Memory B cell (primary cell): ENCODE data around the gene PHOX2A.
"Not testable (repeated sequence)": the region's sequence is repeated elsewhere in the genome, so short reads cannot be mapped to it uniquely, and the experiment has no call there.

Experiments
- ATAC-seq: fragments of 150-1000 bp; cut with Tn5 transposase; 2 replicates; pipeline ENCODE4 v1.10.0; 2021; ENCODE audit warnings: low read depth, mild to moderate bottlenecking, moderate library complexity
- DNase-seq, 2 donors: peaks; one replicate each; pipeline ENCODE4 v3.0.0; 2022; ENCODE audit warnings: low spot score in 2 of 2
- H3K27ac Mint-ChIP-seq: one replicate; pipeline ENCODE4 v1.8.0; 2022; ENCODE audit warnings: mild to moderate bottlenecking, moderate library complexity, mixed read lengths
- H3K27me3 Mint-ChIP-seq: one replicate; pipeline ENCODE4 v1.8.0; 2022; ENCODE audit warnings: mixed read lengths
- H3K36me3 Mint-ChIP-seq: one replicate; pipeline ENCODE4 v1.8.0; 2022; ENCODE audit warnings: mild to moderate bottlenecking, mixed read lengths
- H3K4me1 Mint-ChIP-seq: one replicate; pipeline ENCODE4 v1.8.0; 2022; ENCODE audit warnings: mixed read lengths
- H3K4me3 Mint-ChIP-seq: one replicate; pipeline ENCODE4 v1.8.0; 2022; ENCODE audit warnings: mild to moderate bottlenecking, moderate library complexity, mixed read lengths
- H3K9me3 Mint-ChIP-seq: one replicate; pipeline ENCODE4 v1.8.0; 2022; ENCODE audit warnings: mixed read lengths

Gene PHOX2A

DNA sequence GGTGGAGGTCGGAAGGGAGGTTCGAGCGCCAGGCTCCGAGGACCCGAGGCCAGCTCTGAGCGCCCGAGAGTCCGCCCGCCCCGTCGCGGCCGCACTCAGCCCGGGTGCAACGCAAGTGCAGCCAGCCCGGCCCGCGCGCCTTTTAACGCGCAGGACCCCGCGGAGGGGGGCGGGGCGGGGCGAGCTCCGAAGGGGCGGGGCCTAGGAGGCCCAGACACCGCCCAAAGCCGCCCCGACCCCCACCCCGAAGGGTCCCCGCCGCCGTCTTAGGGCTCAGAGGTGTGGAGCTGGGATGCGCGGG, at the start of gene PHOX2A:
Gene PHOX2A (minus strand): TSS at position 117 of the 301 bp plus-strand sequence. CDS start 172 bp downstream, outside the sequence.
- H3K27me3 Mint-ChIP-seq = peaks cover 33% of the 10 kb centered on the region
- ATAC-seq (no peak), DNase-seq (no peak)
- peak within 1 kb of the TSS; percentile 15 for H3K4me3 Mint-ChIP-seq
- H3K4me1 Mint-ChIP-seq = peaks cover 27% of the 10 kb centered on the region
- peaks cover 6% of the 10 kb centered on the region for H3K36me3 Mint-ChIP-seq
- H3K27ac Mint-ChIP-seq = no peak within 1 kb of the TSS
- H3K9me3 Mint-ChIP-seq = peaks cover 2% of the 10 kb centered on the region

GRCh38 chr11:72293391-72293790, 49.4 kb upstream of the PHOX2A start:
- H3K27me3 Mint-ChIP-seq = no peaks in the 10 kb centered on the region
- H3K4me3 Mint-ChIP-seq = no peak overlapping the region
- peaks cover 11% of the 10 kb centered on the region for H3K36me3 Mint-ChIP-seq
- peaks cover 9% of the 10 kb centered on the region for H3K4me1 Mint-ChIP-seq
- ATAC-seq (no peak), DNase-seq (no peak)
- H3K9me3 Mint-ChIP-seq = no peaks in the 10 kb centered on the region
- no peak overlapping the region for H3K27ac Mint-ChIP-seq

DNA sequence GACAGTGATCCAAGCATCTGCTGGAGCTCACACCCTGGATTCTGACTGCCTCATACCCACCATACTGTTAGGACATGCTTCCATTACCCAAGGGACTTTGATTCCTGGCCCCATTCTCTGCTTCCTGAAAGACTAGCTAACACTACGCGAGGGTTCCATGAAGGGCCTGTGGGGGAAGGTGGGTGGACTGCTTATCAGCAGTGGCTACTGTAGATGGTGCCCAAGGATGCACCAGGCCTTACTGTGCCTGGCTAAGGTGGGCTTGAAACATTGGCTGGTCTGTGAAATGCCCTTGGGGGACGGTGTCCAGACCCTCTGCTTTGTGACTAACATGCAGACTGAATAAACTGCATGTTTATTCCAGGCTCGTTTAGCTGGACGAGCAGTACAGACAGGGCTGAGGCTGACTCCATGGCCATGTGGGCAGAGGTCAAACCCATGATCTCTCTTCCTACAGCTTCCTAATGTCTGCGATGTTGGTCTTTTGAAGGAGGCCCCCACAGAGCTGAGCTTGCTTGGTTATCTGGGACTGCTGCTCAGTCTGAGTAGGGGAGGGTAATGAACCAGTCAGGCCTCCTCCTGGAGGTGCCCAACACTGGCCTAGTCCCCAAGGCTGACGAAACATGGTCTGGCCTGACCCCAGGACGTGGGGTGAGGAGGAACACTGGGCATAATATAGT, 48.3 kb upstream of the PHOX2A start:
- no peak overlapping the region for H3K4me3 Mint-ChIP-seq
- no peak for DNase-seq
- H3K36me3 Mint-ChIP-seq = peaks cover 11% of the 10 kb centered on the region
- no peak overlapping the region for H3K27ac Mint-ChIP-seq
- no peaks in the 10 kb centered on the region for H3K9me3 Mint-ChIP-seq
- no peak for ATAC-seq
- no peaks in the 10 kb centered on the region for H3K4me1 Mint-ChIP-seq
- no peaks in the 10 kb centered on the region for H3K27me3 Mint-ChIP-seq

DNA sequence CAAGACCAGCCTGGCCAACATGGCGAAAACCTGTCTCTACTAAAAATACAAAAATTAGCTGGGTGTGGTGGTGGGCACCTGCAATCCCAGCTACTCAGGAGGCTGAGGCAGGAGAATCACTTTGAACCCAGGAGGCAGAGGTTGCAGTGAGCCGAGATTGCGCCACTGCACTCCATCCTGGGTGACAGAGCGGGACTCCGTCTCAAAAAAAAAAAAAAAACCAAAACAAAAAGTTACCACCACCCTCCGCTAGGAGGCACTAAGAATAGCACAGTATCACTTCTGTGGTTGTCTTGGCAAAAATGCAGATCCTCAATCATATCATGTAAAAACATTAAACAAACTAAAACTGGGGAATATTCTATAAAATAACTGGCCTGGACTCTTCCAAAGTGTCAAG, 46.8 kb upstream of the PHOX2A start:
- H3K27me3 Mint-ChIP-seq = not testable (repeated sequence)

DNA sequence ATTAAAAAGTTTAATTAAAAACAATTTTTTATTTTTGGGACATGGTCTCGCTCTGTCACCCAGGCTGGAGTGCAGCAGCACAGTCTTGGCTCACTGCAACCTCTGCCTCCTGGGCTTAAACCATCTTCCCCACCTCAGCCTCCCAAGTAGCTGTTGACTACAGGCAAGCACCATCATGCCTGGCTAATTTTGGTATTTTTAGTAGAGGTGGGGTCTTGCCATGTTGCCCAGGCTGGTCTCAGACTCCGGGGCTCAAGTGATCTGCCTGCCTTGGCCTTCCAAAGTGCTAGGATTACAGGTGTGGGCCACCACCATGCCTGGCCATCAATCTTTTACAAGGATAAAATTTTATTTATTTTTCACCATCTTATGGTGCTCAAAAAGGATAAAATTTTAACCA, 43.3 kb upstream of the PHOX2A start:
- no peak for ATAC-seq
- no peak for DNase-seq
- no peak overlapping the region for H3K27ac Mint-ChIP-seq
- H3K9me3 Mint-ChIP-seq = no peaks in the 10 kb centered on the region
- no peaks in the 10 kb centered on the region for H3K36me3 Mint-ChIP-seq
- H3K4me3 Mint-ChIP-seq = no peak overlapping the region
- H3K27me3 Mint-ChIP-seq = peaks cover 13% of the 10 kb centered on the region
- no peaks in the 10 kb centered on the region for H3K4me1 Mint-ChIP-seq

More for the DNA sequence above, 46.8 kb upstream of the PHOX2A start:
- H3K36me3 Mint-ChIP-seq = peaks cover 10% of the 10 kb centered on the region
- not testable (repeated sequence) for H3K4me1 Mint-ChIP-seq, H3K4me3 Mint-ChIP-seq, H3K9me3 Mint-ChIP-seq, H3K27ac Mint-ChIP-seq
- DNase-seq (peak in 1 of 2 donors; percentile 20), ATAC-seq (peak; percentile 63)

DNA sequence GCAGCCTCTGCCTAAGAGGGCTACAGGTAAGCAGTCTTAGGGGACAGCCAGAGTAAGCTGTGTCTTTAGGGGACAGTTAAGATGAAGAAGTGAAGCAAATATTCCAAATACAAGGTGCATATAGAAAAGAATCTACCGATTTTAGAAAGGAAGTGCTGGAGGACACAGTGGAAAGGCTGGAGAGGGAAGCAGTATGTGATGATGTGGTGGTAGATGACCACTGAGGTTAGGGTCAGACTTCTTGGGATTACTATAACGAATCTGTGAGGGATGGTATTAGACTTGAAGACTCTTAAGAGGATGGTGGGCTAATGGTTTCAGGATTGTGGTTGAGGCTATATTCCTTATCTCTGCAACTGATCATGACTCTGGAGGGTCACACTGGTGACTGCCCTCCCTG, 40.0 kb upstream of the PHOX2A start:
- Mint-ChIP-seq H3K4me3 (no peak overlapping the region), H3K27ac (no peak overlapping the region), H3K4me1 (no peaks in the 10 kb centered on the region), H3K9me3 (peaks cover 2% of the 10 kb centered on the region), H3K36me3 (peaks cover 2% of the 10 kb centered on the region), H3K27me3 (peaks cover 18% of the 10 kb centered on the region)
- DNase-seq = no peak
- ATAC-seq = no peak

DNA sequence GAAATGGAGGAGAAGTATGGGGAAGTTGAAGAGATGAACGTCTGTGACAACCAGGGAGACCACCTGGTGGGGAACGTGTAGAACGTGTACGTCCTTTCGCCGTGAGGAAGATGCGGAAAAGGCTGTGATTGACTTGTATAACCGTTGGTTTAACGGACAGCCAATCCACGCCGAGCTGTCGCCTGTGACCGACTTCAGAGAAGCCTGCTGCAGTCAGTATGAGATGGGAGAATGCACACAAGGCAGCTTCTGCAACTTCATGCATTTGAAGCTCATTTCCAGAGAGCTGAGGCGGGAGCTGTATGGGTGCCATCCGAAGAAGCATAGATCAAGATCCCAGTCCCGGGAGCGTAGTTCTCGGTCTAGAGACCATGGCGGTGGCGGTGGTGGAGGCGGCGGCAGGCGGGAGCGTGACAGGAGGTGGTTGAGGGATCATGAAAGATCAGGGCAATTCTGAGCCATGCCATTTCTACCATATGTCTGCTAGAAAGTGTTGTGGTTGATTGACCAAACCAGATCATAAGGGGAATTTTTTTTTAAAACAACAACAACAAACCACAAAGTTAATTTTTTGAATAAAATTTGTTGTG, 36.8 kb upstream of the PHOX2A start:
- H3K4me1 Mint-ChIP-seq = no peaks in the 10 kb centered on the region
- H3K9me3 Mint-ChIP-seq = peaks cover 2% of the 10 kb centered on the region
- H3K36me3 Mint-ChIP-seq = peaks cover 2% of the 10 kb centered on the region
- ATAC-seq (no peak), DNase-seq (no peak)
- H3K27ac Mint-ChIP-seq = no peak overlapping the region
- H3K4me3 Mint-ChIP-seq = no peak overlapping the region
- peaks cover 16% of the 10 kb centered on the region for H3K27me3 Mint-ChIP-seq

DNA sequence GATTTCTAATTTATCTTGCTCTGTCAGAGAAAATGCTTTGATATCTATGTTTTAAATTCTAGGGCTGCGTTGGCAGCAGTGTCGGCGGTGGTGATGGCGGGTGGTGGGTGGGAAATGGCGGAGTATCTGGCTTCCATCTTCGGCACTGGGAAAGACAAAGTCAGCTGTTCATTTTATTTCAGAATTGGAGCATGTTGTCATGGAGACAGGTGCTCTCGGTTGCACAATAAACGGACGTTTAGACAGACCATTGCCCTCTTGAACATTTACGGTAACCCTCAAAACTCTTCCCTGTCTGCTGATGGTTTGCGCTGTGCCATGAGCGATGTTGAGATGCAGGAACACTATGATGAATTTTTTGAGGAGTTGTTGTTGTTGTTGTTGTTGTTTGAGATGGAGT, 36.1 kb upstream of the PHOX2A start:
- no peaks in the 10 kb centered on the region for H3K4me1 Mint-ChIP-seq
- peaks cover 15% of the 10 kb centered on the region for H3K27me3 Mint-ChIP-seq
- no peak overlapping the region for H3K27ac Mint-ChIP-seq
- H3K9me3 Mint-ChIP-seq = peaks cover 2% of the 10 kb centered on the region
- ATAC-seq (no peak), DNase-seq (no peak)
- H3K4me3 Mint-ChIP-seq = no peak overlapping the region
- peaks cover 2% of the 10 kb centered on the region for H3K36me3 Mint-ChIP-seq

- H3K36me3 Mint-ChIP-seq = peaks cover 2% of the 10 kb centered on the region
- peaks cover 2% of the 10 kb centered on the region for H3K9me3 Mint-ChIP-seq
- no peak overlapping the region for H3K27ac Mint-ChIP-seq
- no peak for ATAC-seq
- H3K27me3 Mint-ChIP-seq = peaks cover 14% of the 10 kb centered on the region
- no peaks in the 10 kb centered on the region for H3K4me1 Mint-ChIP-seq
- H3K4me3 Mint-ChIP-seq = no peak overlapping the region
- DNase-seq = no peak
Measured at GRCh38 chr11:72278905-72279304, 34.9 kb upstream of the PHOX2A start.

DNA sequence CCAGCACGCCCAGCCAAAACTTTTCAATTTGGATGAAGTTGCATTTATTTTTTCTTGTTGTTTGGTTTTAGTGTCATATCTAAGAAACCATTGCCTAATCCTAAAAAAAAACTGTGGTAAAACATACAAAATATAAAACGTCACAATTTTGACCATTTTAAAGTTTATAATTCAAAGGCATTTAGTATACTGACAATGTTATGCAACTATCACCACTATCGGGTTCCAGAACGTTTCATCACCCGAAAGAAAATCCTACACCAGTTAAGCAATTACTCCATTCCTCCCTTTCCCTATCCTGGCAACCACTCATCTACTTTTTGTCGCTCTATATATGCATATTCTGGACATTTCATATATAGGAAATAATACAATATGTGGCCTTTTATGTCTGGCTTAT, 30.5 kb upstream of the PHOX2A start:
- no peak overlapping the region for H3K4me3 Mint-ChIP-seq
- H3K36me3 Mint-ChIP-seq = no peaks in the 10 kb centered on the region
- ATAC-seq = no peak
- H3K4me1 Mint-ChIP-seq = peaks cover 2% of the 10 kb centered on the region
- H3K9me3 Mint-ChIP-seq = no peaks in the 10 kb centered on the region
- H3K27me3 Mint-ChIP-seq = peaks cover 7% of the 10 kb centered on the region
- no peak overlapping the region for H3K27ac Mint-ChIP-seq
- no peak for DNase-seq

GRCh38 chr11:72271980-72272379, 28.0 kb upstream of the PHOX2A start:
- H3K9me3 Mint-ChIP-seq = no peaks in the 10 kb centered on the region
- peaks cover 2% of the 10 kb centered on the region for H3K4me1 Mint-ChIP-seq
- no peak overlapping the region for H3K4me3 Mint-ChIP-seq
- ATAC-seq (no peak), DNase-seq (no peak)
- peaks cover 10% of the 10 kb centered on the region for H3K27me3 Mint-ChIP-seq
- H3K36me3 Mint-ChIP-seq = no peaks in the 10 kb centered on the region
- no peak overlapping the region for H3K27ac Mint-ChIP-seq

DNA sequence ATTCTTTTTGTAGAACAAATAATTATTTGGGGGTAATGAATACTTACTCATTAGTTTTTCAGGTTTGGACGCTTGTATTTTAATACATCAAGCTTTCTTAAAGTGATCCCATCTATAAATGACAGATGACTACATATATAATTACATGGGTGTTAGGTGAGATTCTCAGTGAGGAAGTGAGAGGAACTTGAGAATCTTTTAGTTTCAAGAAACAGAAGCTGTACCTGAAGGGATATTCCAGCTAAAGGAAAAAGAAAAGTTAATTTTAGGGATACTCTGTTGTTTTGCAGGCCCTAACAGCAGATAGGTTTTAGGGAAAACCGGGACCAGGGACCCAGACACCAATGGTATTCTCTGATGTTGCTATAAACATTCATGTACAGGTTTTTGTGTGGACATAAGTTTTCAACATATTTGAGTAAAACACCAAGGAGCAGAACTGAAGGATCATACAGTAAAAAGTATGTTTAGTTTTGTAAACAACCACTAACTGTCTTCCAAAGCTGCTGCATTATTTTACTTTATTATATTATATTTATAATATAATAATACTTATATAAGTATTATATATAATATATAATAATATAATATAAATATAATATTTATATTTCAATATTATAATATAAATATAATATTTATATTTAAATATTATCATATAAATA, 24.1 kb upstream of the PHOX2A start:
- Mint-ChIP-seq H3K4me1 (peaks cover 2% of the 10 kb centered on the region), H3K9me3 (no peaks in the 10 kb centered on the region), H3K4me3 (no peak overlapping the region), H3K36me3 (no peaks in the 10 kb centered on the region), H3K27ac (no peak overlapping the region), H3K27me3 (peaks cover 17% of the 10 kb centered on the region)
- DNase-seq = no peak
- no peak for ATAC-seq

- not testable (repeated sequence) for H3K4me3 Mint-ChIP-seq, DNase-seq, H3K27ac Mint-ChIP-seq, H3K4me1 Mint-ChIP-seq, H3K9me3 Mint-ChIP-seq, H3K36me3 Mint-ChIP-seq, ATAC-seq
- peaks cover 24% of the 10 kb centered on the region for H3K27me3 Mint-ChIP-seq
Measured at GRCh38 chr11:72266960-72267359, 23.0 kb upstream of the PHOX2A start.

- no peaks in the 10 kb centered on the region for H3K36me3 Mint-ChIP-seq
Measured at GRCh38 chr11:72265951-72266350, 22.0 kb upstream of the PHOX2A start.

DNA sequence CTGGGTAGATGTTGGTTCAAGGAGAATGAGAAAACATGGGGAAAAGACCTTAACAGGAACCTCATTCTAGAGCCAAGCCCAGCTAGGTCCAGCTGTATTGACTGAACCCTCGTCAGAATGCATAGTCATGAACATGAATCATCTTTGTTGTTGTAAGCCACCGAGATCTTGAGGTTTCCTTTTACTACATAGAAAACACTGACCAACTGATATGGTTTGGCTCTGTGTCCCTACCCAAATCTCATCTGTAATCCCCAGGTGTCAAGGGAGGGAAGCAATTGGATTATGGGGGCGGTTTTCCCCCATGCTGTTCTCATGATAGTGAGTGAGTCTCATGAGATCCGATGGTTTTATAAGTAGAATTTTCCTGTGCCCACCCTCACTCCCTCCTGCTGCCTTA, 19.4 kb upstream of the PHOX2A start:
- no peak for DNase-seq

More at GRCh38 chr11:72265951-72266350, 22.0 kb upstream of the PHOX2A start:
- Mint-ChIP-seq H3K9me3 (no peaks in the 10 kb centered on the region), H3K27me3 (peaks cover 24% of the 10 kb centered on the region), H3K4me3 (no peak overlapping the region), H3K4me1 (peaks cover 2% of the 10 kb centered on the region), H3K27ac (no peak overlapping the region)
- no peak for DNase-seq
- ATAC-seq = no peak

More for the DNA sequence above, 19.4 kb upstream of the PHOX2A start:
- ATAC-seq = no peak
- Mint-ChIP-seq H3K27me3 (peaks cover 21% of the 10 kb centered on the region), H3K4me3 (no peak overlapping the region), H3K27ac (no peak overlapping the region), H3K36me3 (no peaks in the 10 kb centered on the region), H3K9me3 (no peaks in the 10 kb centered on the region), H3K4me1 (no peaks in the 10 kb centered on the region)
